Astrocyte of the cerebellum (primary cell): ENCODE results near the gene NPHP4.
A peak's percentile ranks its signal among the peaks of the same experiment; 100 is the strongest.
"Not testable (repeated sequence)": the region's sequence is repeated elsewhere in the genome, so short reads cannot be mapped to it uniquely, and the experiment has no call there.

Experiments
- DNase-seq: peaks from one replicate; pipeline ENCODE4 v3.0.0-alpha.2; 2011; ENCODE audit warnings: low read depth
- H3K4me3 ChIP-seq: 2 replicates; pipeline ENCODE4 v1.5.1; 2011; ENCODE audit warnings: mild to moderate bottlenecking, low read depth, low read length, moderate library complexity
- CTCF ChIP-seq: IDR thresholded peaks from 2 replicates; pipeline ENCODE4 v1.5.1; 2012; ENCODE audit warnings: low read length, low read depth, moderate library complexity, mild to moderate bottlenecking; ENCODE audit errors: missing control alignments
- in situ Hi-C: cut with HindIII; loops from 2 replicates; pipeline ENCODE4 v1.10.0; 2017; ENCODE audit warnings: low sequenced_read_pairs

The NPHP4 gene

GRCh38 chr1:5927506-5928370, 64.5 kb downstream of the NPHP4 start:
- no peak for DNase-seq
- no peak overlapping the region for H3K4me3 ChIP-seq
- no peak for TF ChIP-seq CTCF
- in situ Hi-C loops, result no loop called here

- TF ChIP-seq CTCF, result no peak
- in situ Hi-C loops, result no loop called here
- DNase-seq, result no peak
- no peak overlapping the region for H3K4me3 ChIP-seq
These were observed 65.4 kb downstream of the NPHP4 start for GRCh38 chr1:5926686-5927435.

GRCh38 chr1:5922700-5923330, 69.4 kb downstream of the NPHP4 start:
- peak; percentile 26 for DNase-seq
- in situ Hi-C loops, H3K4me3 ChIP-seq: not testable (repeated sequence)

DNA sequence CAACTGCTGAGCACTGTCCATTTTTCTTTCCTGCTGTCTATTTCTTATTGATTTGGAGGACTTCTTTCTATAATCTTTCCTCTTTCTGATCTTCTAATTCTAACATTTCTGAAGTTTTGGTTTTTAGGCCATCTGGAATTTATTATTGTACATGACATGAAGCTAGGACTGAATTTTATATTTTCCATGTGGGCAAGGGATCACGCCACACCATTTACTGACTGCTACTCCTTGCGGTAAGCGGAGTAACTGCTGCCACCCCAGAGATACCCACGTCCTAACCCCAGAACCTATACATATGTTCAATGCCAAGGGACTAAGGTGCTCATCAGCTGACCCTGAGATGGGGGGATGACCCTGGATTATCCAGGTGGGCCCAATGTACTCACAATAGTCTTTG, 70.6 kb downstream of the NPHP4 start:
- DNase-seq, result no peak
- in situ Hi-C loops, result no loop called here

DNA sequence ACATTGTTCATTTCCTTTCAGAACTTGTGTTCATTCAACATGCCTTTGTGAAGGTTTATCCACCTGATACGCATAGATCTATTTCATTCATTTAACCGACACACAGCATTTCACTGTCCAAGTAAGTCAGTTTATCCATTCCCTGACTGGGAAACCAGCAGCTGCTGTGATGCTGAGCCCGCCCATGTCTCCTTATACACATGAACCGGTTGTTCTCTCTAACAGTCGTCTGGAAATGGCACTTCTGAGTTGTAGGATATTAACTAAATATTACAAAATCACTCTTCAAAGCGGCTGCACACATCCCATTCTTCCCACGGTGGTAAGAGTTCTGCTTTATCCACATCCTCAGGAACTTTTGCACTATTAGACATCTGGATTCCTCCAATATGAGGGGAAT, 71.1 kb downstream of the NPHP4 start:
- TF ChIP-seq CTCF, result no peak
- H3K4me3 ChIP-seq, result no peak overlapping the region
- DNase-seq, result no peak
- in situ Hi-C loops, result no loop called here

More for the DNA sequence above, 70.6 kb downstream of the NPHP4 start:
- no peak for TF ChIP-seq CTCF
- no peak overlapping the region for H3K4me3 ChIP-seq

DNA sequence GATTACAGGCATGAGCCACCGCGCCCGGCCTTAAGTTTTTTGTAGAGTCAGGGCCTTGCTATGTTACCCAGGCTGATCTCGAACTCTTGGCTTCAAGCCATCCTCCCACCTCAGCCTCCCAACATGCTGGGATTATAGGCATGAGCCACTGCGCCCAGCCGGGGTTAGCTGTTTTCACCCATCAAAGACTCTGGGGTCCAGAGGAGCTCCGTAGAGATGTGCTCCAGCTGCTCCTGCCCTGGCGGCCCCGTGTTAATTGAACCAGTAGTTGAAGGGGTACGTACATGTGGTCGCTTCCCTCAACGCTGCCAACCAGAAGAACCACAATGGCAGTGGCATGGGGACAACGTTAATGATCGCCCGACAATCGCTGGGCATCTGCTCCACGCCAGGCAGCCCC, 72.0 kb downstream of the NPHP4 start:
- TF ChIP-seq CTCF, result no peak
- in situ Hi-C loops, result no loop called here
- no peak overlapping the region for H3K4me3 ChIP-seq
- no peak for DNase-seq
